ENCODE measurements around the gene CCDC85C.

The CCDC85C gene

DNA sequence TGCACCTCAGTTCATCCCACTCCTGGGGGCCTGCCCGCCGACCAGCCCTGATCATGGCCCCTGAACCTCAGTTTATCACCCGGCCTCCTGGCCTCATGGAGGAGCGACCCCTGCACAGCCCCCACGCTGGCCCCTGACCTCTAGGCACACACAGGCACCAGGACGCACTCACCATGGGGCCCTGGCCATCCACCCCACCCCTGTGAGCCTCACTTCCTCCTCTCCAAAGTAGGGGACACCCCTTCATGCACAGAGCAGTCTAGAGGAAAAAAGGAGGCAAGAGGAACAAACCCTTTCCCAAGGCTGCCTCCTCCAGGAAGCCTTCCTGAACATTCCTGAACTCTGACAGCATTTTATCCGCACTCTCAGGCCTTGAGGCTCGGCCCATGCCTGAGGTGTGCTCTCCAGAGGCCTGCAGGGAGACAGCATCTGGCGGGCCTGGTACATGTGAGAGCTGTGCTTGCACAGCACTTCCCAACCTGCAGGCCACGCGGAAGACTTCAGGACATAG, 83.4 kb downstream of the CCDC85C start:
- DNase-seq (ENCODE audit: low read depth, low spot score): no peak
- H3K4me3 ChIP-seq (ENCODE audit: low read length): no peak overlapping the region

DNA sequence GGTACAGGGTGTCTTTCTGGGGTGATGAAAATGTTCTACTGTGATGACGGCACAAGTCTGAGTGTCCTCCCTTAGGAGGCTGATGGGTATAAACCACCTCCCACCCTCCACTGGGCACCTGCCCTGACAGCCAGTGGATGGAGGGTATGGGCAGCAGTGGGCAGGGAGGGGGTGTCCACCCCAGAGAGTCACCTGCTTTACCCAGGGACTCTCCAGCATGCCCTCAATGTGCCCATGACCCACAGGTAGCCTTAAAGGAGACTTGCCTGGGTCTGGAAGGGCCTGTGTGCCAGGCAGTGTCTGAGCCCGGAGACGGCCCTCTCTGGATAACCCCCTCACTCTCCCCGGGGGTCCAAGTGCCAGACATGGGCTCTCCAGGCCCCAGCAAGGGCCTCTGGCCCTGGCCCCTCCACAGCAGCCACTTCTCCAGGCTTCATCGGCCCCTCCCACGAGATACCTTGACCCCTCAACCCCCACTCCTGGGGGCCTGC, 84.0 kb downstream of the CCDC85C start:
- H3K4me3 ChIP-seq (ENCODE audit: low read length): no peak overlapping the region
- DNase-seq (ENCODE audit: low read depth, low spot score): no peak

DNA sequence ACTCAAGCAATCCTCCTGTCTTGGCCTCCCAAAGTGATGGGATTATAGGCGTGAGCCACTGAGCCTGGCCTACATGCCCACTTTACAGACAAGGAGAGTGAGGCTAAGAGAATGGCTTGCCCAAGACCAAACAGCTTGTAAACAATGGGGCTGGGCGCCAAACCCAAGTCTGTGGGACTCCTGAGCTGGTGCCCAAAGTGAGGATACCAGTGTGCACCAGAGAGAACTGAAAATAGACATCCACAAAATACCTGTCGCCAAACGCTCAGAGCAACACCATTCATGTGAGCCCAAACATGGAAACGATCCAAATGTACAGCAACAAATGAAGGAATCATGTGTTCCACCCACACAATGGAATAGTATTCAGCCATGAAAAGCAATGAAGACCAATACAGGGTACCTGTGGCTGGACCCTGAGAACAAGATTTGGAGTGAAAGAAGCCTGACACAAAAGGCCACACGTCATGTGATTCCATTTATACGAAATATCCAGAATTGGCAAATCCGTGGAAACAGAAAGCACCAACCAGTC, 84.6 kb downstream of the CCDC85C start:
- no peak overlapping the region for H3K4me3 ChIP-seq (ENCODE audit: low read length)

DNA sequence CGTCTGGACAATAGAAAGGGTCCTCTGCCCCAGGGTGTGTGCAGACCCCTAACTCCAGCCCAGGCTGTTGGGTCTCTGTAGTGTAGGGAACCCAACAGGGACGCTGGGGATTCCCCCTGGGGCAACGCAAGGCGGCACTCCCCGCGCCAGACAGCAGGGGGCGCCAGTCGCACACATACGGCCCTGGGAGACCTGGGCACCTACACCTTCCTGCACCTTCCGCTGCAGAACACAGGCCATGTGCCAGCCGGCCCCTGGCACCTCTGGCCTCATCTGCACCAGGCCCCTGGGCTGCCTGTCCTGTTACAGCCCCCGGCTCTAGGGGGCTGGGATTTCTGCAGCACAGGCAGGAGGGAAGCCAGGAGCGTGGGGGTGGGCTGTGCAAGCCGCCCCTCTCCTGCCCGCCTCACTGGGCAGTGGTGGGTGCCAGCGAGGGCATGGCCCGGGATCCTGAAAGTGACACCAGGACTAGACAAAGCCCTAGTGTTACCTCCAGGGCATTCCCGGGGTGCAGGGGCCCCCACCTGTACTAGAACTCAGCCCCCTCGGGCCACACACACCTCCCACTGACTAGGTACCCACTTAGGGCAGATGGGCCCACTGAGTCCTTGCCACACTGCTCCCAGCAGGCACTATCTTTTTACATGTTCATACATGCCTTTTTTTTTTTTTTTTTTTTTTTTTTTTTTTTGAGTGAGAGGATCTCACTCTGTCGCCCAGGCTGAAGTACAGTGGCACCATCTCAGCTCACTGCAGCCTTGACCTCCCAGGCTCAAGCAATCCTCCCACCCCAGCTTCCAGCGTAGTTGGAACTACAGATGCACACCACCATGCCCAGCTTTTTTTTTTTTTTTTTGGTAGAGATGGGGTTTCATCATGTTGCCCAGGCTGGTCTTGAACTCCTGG, 85.3 kb downstream of the CCDC85C start:
- peak; percentile 33 for DNase-seq (ENCODE audit: low read depth, low spot score)
- no peak overlapping the region for H3K4me3 ChIP-seq (ENCODE audit: low read length)

More for the DNA sequence above, 84.6 kb downstream of the CCDC85C start:
- DNase-seq (ENCODE audit: low read depth, low spot score): no peak

DNA sequence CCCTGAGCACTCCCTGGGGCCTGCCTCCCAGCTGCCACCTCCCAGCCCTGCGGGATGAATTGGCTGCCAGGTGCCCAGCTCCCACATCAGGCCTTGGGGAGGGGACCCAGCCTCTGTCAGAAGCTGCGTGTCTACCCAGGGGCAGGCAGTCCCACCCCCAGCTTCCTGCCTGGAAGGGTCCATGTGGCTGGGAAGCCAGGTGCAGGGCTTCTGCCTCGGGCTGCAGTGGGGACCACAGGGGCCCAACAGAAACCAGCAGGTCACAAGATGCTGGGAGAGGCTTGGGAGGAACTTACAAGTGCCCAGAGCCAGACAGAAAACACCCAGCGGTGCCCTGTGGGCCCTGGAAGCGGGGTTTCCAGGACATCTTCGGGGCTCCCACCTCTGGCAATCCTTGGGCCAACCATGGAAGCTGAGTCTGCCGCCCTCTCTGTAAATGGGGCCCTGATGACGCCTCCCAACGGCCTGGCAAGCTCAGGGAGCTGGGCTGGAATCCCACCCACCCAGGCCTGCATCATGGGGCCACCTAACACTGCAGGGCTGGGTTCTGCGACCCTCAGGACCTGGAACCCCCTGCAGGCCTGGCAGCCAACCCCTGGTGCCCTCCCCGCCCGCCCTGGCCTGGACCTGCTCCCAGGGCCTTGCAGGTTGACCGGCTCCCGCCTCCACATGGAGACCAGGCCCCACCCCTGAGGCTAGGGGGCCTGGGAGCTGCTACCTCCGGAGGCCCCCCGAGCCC, 86.2 kb downstream of the CCDC85C start:
- DNase-seq (ENCODE audit: low read depth, low spot score): no peak
- H3K4me3 ChIP-seq (ENCODE audit: low read length): no peak overlapping the region

DNA sequence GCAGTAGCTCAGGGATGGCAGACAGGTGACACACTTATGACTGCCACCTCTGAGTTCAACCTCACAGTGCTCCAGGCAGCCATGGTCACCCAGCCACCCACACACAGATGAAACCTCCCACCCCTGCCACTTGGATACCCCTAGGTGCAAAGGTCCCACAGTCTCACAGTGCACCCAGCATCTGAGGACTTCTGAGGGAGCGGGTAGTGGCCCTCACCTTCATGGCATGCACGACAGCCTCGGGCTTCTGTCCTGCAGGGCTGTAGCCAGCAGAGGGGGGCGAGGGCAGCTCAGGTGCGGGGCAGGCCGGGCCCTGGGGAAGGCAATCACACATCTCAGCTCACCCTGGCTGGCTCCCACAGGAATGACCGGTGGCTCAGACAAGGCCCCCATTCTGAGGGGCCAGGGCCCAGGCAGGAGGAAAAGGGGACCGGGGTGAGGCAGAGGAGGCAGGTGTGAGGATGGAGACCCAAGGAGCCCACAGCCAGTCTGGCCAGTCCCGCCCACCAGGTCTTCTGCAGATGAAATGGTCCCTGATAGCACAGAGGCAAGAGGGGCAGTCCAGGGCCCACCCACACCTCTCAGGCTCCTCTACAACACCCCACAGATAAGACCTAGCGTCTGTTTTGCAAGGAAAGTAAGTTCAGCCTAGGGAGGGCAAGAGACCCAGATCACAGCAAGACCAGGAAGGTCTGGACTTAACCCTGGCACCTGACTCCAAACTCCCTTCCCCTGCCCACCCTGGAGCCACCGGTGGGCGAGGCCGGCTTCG, 87.0 kb downstream of the CCDC85C start:
- no peak overlapping the region for H3K4me3 ChIP-seq (ENCODE audit: low read length)
- DNase-seq (ENCODE audit: low read depth, low spot score): no peak

DNA sequence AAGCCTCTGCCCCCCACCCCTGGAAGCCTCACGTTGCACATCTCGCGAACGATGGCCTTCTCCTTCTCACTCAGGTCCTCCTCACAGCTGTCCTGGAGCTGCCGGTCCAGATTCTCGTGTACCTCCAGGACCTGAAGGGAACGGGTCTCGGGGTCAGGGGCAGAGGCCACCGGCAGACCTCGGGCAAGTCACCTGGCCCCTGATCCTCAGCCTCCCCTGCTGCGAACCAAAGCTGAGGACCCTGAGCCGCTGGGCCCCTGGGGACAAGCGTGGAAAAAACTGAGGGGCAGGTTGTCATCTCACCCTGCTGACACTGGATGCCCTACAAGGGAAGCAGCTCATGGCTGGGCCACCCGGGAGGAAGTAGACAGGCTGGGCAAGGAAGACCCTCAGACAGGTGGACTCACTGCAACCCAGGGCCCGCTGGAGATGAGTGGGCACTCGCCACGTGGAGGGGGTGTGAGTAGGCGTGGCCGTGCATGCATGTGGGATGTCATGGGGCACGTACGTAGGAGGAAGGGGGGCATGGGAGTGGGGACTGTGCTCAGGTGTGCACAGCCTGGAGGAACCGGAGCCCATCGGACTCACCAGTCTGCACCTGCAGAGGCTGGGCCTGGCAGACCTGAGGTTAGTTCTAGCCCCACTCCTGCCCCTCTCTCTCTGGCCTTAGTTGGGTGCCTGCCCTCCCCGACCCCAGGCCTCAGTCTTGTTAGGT, 87.7 kb downstream of the CCDC85C start:
- DNase-seq (ENCODE audit: low read depth, low spot score): no peak
- H3K4me3 ChIP-seq (ENCODE audit: low read length): no peak overlapping the region

DNA sequence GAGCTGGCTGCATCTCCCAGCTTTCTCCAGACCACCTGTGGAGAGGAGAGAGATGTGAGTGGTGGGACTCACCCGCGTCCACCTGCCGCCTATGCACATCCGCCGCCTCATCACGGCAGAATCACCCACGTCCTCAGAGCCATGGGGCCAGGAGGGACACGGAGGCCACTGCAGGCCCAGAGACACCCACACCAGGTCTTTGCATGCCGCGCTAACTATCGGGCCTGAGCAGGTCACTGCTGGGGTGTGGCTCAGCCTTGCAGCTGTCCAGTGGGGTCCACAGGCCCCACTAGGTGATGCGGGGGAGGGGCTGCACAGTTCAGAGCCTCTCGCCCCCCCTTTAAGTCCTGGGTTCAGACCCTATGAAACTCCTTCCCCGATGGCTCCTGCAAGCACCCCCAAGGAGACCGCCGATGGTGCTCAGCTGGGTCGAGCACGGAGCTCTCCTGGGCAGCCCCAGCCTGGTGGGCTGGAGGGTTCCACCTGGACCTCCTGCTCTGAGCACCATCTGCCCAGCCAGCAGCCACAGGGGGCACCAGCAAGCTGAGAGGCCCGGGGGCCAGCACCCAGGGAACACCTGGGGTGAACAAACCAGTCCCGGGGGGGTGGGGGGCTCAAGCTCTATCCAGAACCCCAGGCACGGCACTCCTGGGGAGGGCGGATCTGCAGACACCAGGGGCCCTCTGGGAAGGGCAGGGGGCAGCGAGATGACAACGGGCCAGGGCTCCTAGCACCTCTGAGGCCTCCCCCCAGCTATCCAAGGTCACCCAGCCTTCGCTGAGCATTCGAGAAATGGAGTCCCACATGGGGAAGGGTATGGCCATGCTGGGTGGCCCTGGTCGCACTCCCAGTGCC, 88.5 kb downstream of the CCDC85C start:
- no peak for DNase-seq (ENCODE audit: low read depth, low spot score)
- no peak overlapping the region for H3K4me3 ChIP-seq (ENCODE audit: low read length)

DNA sequence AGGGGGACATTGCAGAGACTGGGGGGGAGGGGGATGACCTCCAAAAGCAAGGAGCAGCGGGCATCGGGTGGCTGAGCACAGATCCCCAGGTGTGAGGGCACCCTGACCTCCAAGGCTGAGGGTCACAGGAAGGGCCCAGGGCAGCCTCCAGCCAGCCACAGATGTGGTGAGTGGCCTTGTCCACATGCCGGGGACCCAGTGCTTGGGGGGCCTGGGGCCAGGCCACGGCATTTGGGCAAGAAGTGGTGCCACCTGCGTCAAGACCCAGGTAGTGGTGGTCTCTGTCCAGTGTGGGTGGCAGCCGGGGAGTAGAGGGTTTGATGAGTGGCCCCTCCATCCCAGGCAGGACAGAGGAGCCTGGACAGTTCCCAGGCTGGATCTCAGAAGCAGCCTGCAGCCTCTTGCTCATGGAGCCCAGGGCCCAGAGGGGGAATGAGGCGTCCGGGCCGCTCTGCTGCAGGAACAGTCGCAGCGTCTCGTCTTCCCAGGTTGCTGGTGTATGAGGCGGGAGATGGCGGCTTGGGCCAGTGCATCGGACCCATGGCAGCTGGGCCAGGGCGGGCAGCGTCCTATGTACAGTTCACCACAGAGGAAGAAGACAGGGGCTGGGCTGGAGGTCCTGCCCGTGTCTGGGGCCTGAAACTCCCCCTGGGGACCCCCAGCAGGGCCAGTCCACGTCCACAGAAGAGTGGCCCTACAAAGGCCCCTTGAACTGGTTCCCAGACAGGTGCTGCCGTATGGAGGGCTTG, 89.3 kb downstream of the CCDC85C start:
- no peak overlapping the region for H3K4me3 ChIP-seq (ENCODE audit: low read length)
- no peak for DNase-seq (ENCODE audit: low read depth, low spot score)

DNA sequence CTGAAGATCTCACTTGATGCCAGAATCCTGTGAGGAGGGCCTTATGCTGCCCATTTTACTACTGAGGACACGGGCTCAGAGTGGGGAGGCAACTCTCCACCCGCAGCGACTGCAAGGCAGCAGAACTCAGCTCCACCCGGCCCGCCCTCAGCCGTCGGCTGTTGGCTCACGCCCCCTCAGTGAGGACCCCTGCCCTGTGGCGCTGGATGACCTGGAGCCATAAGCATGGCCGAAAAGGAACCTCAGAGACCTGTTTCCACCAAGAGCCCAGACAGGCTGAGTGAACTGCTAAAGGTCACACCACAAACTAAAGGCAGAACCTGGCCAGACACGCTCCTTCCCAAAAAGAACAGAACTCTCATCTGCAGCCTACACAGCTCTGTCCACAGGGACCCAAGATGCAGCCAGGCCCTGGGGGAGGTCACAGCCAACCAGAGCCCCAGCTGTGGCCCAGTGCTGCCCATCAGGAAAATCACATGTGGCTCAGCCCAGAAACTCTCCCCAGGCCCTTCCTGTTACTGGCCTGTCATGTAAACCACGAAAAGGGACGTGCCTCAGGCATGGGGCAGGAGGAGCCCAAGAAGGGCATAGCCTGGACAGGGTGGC, 90.0 kb downstream of the CCDC85C start:
- no peak for DNase-seq (ENCODE audit: low read depth, low spot score)
- H3K4me3 ChIP-seq (ENCODE audit: low read length): no peak overlapping the region

DNA sequence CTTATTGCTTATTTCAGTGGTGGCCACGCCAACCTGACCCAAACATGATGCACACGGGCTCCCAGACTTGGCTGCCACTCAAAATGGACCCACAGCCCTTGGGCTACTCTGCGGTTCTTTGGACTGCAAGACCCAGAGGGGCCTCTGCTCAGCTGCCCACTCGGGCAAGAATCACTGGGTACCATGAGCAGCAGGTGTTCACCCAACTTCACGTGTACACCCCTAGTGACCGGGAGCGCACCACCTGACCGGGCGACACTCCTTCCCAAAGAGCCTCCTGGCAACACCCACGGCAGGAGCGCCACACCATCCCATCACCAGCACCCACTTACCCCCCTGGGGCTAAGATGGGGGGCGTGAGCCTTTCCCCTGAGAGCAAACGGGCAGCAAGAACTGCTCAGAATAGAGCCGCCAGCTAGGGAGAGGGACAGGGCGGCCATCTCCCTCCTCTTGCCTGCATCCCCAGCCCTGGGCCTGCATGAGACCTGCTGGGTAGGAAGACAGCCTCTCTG, 90.8 kb downstream of the CCDC85C start:
- DNase-seq (ENCODE audit: low read depth, low spot score): no peak
- no peak overlapping the region for H3K4me3 ChIP-seq (ENCODE audit: low read length)

DNA sequence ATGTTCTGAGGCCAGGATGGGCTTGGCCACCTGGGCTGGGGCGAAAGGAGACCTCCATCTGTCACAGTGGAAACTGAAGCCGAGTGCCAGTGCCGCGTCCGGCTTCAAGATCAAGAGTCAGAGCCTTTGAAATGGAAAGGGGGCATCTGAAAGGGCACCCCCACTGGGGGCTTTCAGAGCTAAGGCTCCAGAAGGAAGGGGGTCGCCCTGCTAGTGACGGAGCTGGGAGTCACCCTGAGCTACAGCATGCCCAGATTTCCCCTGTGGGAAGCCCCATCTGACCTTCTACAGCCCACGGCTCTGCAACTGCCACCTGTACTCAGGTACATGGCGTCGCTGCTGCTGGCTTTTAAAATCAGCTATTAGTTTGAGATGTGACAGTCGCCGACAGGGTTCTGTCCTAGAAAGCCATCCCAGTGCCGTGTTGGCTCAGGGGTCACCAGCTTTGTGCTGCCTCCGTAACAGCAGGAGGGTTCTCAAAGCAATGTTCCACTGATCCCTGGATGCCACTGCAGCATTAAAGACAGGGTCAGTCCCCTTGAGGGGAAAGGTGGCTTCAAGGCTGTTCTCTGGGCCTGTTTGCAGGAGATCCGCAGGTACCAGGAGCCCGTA, 91.3 kb downstream of the CCDC85C start:
- H3K4me3 ChIP-seq (ENCODE audit: low read length): no peak overlapping the region
- no peak for DNase-seq (ENCODE audit: low read depth, low spot score)

DNA sequence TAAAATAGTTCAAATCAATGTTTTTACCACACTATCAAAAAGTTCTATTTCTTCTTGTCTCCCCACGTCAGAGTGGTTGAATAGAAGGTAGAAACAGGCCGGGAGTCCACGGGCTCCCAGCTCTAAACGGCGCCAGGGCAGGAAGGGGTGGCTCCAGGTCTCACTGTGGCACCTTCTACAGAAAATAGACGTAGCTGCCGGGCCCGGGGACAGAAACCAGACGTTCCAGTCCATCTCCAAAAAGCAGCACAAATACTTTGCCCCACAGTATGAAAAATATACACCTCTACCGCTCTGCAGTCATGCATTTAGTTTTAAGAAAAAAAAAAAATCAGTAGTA, 91.9 kb downstream of the CCDC85C start:
- H3K4me3 ChIP-seq (ENCODE audit: low read length): no peak overlapping the region
- no peak for DNase-seq (ENCODE audit: low read depth, low spot score)

DNA sequence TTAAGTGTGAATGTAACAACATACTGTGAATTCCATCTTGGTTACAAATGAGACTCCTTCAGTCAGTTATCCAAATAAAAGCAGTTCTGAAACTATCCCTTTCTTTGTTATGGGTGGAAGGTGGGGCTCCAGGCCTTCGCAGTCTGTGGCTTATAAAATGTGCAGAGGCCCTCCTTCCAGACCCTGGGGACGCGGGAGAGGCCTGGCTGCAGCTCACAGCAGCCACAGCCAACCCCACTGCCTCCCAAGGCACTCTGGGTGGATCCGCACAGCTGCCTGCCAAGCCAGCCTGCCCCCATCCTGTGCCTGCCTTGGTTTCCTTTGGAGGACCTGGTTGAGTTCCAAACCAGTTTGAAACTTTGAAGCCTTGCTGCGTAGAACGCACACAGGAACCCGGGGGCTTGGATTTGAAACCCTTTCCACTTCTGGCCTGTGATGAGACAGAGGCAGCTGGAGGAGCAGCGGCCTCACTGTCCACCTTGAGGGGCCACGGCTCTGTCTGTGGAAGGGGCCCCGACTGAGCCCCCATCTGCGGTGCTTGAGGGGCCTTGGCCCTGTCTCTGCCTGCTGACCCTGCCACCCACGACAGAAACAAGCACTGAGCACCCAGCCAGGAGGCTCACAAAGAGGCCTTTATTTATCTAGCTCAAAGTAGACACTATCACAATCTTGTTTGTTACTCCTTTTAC, 92.4 kb downstream of the CCDC85C start:
- DNase-seq (ENCODE audit: low read depth, low spot score): no peak
- no peak overlapping the region for H3K4me3 ChIP-seq (ENCODE audit: low read length)

DNA sequence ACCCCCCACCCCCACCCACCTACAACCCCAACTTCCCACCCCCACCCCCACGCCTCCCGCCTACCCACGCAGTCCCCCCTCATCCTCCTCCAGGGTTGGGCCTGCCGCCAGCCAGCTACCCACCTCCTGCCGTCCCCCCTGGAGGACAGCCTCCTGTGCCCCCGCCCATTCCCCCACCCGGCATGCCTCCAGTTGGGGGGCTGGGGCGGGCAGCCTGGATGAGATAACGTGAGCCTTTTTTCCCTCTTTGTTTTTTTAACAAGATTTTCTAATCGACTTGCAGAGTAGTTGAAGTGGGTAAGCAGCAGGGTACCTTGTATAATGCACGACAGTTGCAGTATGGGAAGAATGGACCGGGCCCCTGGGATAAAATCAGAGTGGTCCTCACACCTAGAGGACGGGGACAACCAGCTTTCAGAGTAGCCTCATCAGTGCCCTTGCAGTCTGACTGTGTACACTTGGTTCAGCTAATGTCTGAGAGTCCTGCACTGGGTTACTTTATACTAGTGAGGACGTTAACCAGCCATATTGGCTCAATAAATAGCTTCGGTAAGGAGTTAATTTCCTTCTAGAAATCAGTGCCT, 93.4 kb downstream of the CCDC85C start:
- H3K4me3 ChIP-seq (ENCODE audit: low read length): no peak overlapping the region
- no peak for DNase-seq (ENCODE audit: low read depth, low spot score)

Data from Jurkat, Clone E6-1 (cell line).